ENCODE results near the gene USH1C.

Gene USH1C

GRCh38 chr11:17538054-17538453, 6.2 kb downstream of the USH1C start:
- H3K9ac ChIP-seq (ENCODE audit: low read length): no peak overlapping the region
- no peaks in the 10 kb centered on the region for H3K79me2 ChIP-seq (ENCODE audit: low read length)
- no peak for DNase-seq
- H3F3A ChIP-seq (ENCODE audit: insufficient read depth, low read length): no peaks in the 10 kb centered on the region
- H3K9me3 ChIP-seq (replicated peaks; ENCODE audit: insufficient read depth, low read length): no peaks in the 10 kb centered on the region
- no peak overlapping the region for H3K4me2 ChIP-seq (ENCODE audit: low read depth, low read length)
- no peak overlapping the region for H2AFZ ChIP-seq (ENCODE audit: low read length)
- H3K9me2 ChIP-seq (replicated peaks; ENCODE audit: insufficient read depth, low read length): no peaks in the 10 kb centered on the region
- H4K20me1 ChIP-seq (ENCODE audit: insufficient read depth, low read length): no peaks in the 10 kb centered on the region
- no peak overlapping the region for H3K27ac ChIP-seq (ENCODE audit: low read length)
- H3K4me3 ChIP-seq (ENCODE audit: low read length): no peak overlapping the region
- TF ChIP-seq CTCF (IDR thresholded peaks at IDR 0.05; ENCODE audit: low read length) (no peak), EZH2phosphoT487 (IDR thresholded peaks at IDR 0.05; ENCODE audit: low read length) (no peak), EZH2 (optimal IDR thresholded peaks at IDR 0.05; ENCODE audit: low read depth, low read length) (no peak)
- no peaks in the 10 kb centered on the region for H3K4me1 ChIP-seq (ENCODE audit: low read length)
- no peaks in the 10 kb centered on the region for H3K36me3 ChIP-seq (replicated peaks; ENCODE audit: insufficient read depth, low read length)
- H3K27me3 ChIP-seq (replicated peaks; ENCODE audit: insufficient read depth, low read length): no peaks in the 10 kb centered on the region

GRCh38 chr11:17537261-17537660, 7.0 kb downstream of the USH1C start:
- Histone ChIP-seq H4K20me1 (ENCODE audit: insufficient read depth, low read length) (no peaks in the 10 kb centered on the region), H3K9me3 (replicated peaks; ENCODE audit: insufficient read depth, low read length) (no peaks in the 10 kb centered on the region), H3K4me3 (ENCODE audit: low read length) (no peak overlapping the region), H3F3A (ENCODE audit: insufficient read depth, low read length) (no peaks in the 10 kb centered on the region), H2AFZ (ENCODE audit: low read length) (no peak overlapping the region), H3K9ac (ENCODE audit: low read length) (no peak overlapping the region), H3K4me1 (ENCODE audit: low read length) (no peaks in the 10 kb centered on the region), H3K27me3 (replicated peaks; ENCODE audit: insufficient read depth, low read length) (no peaks in the 10 kb centered on the region), H3K9me2 (replicated peaks; ENCODE audit: insufficient read depth, low read length) (no peaks in the 10 kb centered on the region), H3K36me3 (replicated peaks; ENCODE audit: insufficient read depth, low read length) (no peaks in the 10 kb centered on the region), H3K27ac (ENCODE audit: low read length) (no peak overlapping the region), H3K4me2 (ENCODE audit: low read depth, low read length) (no peak overlapping the region), H3K79me2 (ENCODE audit: low read length) (no peaks in the 10 kb centered on the region)
- no peak for DNase-seq
- no peak for TF ChIP-seq EZH2phosphoT487 (IDR thresholded peaks at IDR 0.05; ENCODE audit: low read length)
- TF ChIP-seq CTCF (IDR thresholded peaks at IDR 0.05; ENCODE audit: low read length): no peak

- Histone ChIP-seq H3F3A (ENCODE audit: insufficient read depth, low read length) (no peaks in the 10 kb centered on the region), H3K9ac (ENCODE audit: low read length) (no peak overlapping the region), H3K4me2 (ENCODE audit: low read depth, low read length) (no peak overlapping the region), H3K27me3 (replicated peaks; ENCODE audit: insufficient read depth, low read length) (peaks cover 11% of the 10 kb centered on the region), H3K9me3 (replicated peaks; ENCODE audit: insufficient read depth, low read length) (no peaks in the 10 kb centered on the region), H3K27ac (ENCODE audit: low read length) (no peak overlapping the region), H2AFZ (ENCODE audit: low read length) (no peak overlapping the region), H3K36me3 (replicated peaks; ENCODE audit: insufficient read depth, low read length) (no peaks in the 10 kb centered on the region), H3K4me1 (ENCODE audit: low read length) (no peaks in the 10 kb centered on the region), H3K9me2 (replicated peaks; ENCODE audit: insufficient read depth, low read length) (no peaks in the 10 kb centered on the region), H4K20me1 (ENCODE audit: insufficient read depth, low read length) (no peaks in the 10 kb centered on the region), H3K79me2 (ENCODE audit: low read length) (no peaks in the 10 kb centered on the region), H3K4me3 (ENCODE audit: low read length) (no peak overlapping the region)
- no peak for DNase-seq
- TF ChIP-seq EZH2 (optimal IDR thresholded peaks at IDR 0.05; ENCODE audit: low read depth, low read length) (no peak), CTCF (IDR thresholded peaks at IDR 0.05; ENCODE audit: low read length) (no peak), EZH2phosphoT487 (IDR thresholded peaks at IDR 0.05; ENCODE audit: low read length) (no peak)
Measured at GRCh38 chr11:17535488-17535887, 8.7 kb downstream of the USH1C start.

Data from MM.1S (cell line).